Stimulated activated CD8-positive, alpha-beta memory T cell treated with anti-CD3 and anti-CD28 coated beads, Interleukin-15, amount 100 ng/mL, for 1 hour (primary cell): ENCODE measurements around the gene TEP1.
"Not testable (repeated sequence)": the region's sequence is repeated elsewhere in the genome, so short reads cannot be mapped to it uniquely, and the experiment has no call there.

ENCODE experiments used
- DNase-seq: peaks from one replicate; pipeline ENCODE4 v3.0.0-alpha.2; 2020; ENCODE audit warnings: low read depth

The TEP1 gene

GRCh38 chr14:20341032-20341431 lies 72.3 kb downstream of the TEP1 start:
- DNase-seq, result not testable (repeated sequence)

- DNase-seq, result no peak
These were observed 79.3 kb downstream of the TEP1 start for GRCh38 chr14:20334017-20334416.

DNA sequence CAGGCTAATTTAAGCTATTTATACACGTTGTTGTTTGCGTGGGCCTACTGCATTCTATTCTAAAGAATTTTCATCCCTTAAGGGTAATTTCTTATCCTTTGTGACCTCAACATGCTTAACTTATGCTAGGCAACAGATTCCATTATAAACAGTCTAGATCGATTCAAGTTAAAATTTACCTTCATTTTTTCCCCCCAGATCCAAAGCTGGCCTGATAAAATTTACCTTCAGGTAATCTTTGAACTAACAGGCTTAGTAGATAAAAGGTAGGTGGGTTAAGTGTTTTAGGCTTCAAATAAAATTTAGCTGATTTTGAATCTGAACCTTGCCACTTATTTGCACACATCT lies 79.8 kb downstream of the TEP1 start:
- no peak for DNase-seq

- DNase-seq, result no peak
These were observed 80.4 kb downstream of the TEP1 start, which contains the start of gene CCNB1IP1 for GRCh38 chr14:20332788-20333493. CCNB1IP1 (minus strand) TSS chr14:20333279; CDS start chr14:20316523, 16,756 bp downstream.

DNA sequence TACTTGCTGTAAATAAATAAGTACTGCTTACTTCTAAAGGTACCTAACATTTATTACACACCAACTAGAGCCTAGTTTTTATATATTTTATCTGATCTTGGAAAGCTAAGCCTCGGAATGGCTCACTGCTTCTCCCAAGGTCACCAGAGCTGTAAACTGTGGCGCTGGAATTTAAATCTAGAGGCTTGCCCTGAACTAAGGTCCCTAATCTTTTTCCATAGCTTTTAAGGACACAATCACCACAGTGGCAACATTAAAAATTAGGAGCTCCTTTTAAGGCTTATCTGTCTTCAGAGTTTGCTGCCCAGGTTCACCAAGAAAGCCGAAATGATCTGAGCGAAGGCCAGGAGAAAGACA lies 80.9 kb downstream of the TEP1 start:
- no peak for DNase-seq

DNA sequence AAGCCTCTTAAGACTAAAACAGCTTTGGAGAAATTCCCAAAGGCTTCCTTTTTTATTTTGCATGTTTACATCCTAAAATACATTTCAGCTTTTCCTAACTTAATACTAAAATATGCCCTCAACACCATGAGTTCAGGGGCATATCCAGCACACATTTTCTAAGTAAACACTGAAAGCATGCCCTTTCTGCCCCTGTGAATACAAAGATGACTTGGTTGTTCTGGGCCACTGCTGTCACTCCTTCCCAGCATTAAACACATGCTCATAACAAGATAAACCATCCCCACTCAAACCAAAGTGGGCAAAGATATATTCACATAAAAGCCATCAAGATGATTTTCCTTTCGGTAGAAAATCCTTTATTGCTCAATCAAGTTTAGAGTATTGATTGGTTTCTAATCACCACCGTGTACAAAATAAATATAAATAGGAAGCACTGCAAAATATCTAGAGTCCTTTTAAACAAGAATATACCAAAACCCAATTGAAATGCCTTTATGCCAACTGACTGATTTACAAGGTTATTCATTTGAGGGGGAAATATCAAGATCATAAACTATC lies 82.2 kb downstream of the TEP1 start:
- DNase-seq, result no peak

DNA sequence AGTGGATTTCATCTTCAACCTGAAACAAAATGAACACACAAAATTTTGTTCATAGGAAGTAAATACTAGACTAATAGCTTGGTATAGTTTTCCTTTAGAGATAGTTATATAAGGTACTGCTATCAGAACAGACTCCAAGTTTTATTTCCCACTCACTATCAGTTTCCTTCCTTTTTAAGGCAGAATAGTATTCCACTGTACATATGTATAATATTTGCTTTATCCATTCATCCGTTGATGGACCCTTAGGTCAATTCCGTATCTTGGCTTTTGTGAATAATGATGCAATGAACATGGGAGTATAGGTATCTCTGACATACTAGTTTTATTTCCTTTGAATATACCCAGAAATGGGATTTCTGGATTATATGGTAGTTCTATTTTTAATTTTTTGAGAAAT lies 83.9 kb downstream of the TEP1 start:
- no peak for DNase-seq

GRCh38 chr14:20328705-20329104 lies 84.6 kb downstream of the TEP1 start:
- no peak for DNase-seq

DNA sequence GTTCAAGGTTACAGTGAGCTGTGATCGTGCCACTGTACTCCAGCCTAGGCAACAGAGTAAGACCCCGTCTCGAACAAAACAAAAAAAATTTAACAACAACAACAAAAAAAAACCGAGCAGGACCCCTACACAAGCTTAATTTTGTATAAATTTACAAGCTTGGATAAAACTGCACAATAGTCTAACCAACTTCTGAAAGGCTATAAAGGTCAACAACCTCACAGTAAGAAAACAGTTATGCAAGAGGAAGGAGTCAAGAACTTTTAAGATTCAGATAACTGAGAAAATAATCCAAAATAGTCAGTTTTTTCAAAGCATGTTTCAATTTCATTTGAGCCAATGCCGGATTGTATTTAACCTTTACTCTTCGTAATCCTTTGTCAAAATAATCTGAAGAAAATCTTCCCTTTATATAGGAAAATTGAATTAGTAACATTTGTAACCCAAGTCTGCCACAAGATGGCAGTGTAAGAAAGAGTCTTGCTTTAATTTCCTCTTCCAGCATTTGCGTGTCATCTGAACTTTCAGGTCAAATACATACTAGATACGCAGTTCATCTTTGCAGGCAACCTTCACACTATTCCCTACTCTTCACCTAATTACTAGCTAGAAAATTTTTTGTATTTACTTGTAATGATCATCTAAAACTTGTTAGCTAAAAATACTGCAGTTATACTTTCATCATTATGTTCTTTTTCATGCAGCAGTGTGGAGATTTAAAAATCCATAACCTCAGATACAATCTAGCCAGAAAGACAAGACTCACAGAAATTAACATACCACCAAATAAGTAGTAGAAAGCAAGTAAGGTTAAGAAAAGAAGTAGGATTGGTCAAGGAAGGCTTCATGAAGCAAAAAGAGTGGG lies 86.1 kb downstream of the TEP1 start:
- DNase-seq, result no peak

GRCh38 chr14:20317720-20318119 lies 95.6 kb downstream of the TEP1 start:
- no peak for DNase-seq
